Transverse colon (tissue), 4 donors: Measurements from ENCODE around the gene REM2. TPM values are rescaled to one million over a fixed set of nuclear protein-coding genes. Genes with fewer than 3 reads are reported as not detected.

Experiments used
- DNase-seq: peaks from one replicate; pipeline ENCODE4 v3.0.0-alpha.2; 2019
- H3K27ac ChIP-seq, 4 donors: fragments of 200-600 bp; sonication (generic); 2 replicates each; pipeline ENCODE4 v1.5.1; 2016 to 2018; ENCODE audit warnings: inconsistent platforms in 4 of 4
- H3K27me3 ChIP-seq: fragments of 200-600 bp; sonication (generic); 2 replicates; pipeline ENCODE4 v1.5.1; 2017; ENCODE audit warnings: inconsistent platforms
- H3K36me3 ChIP-seq, 4 donors: fragments of 200-600 bp; sonication (generic); 2 replicates each; pipeline ENCODE4 v1.5.1; 2017 to 2019; ENCODE audit warnings: inconsistent platforms in 4 of 4
- H3K4me1 ChIP-seq, 4 donors: fragments of 200-600 bp; sonication (generic); 2 replicates each; pipeline ENCODE4 v1.5.1; 2017 to 2020; ENCODE audit warnings: inconsistent platforms in 4 of 4
- H3K4me3 ChIP-seq, 4 donors: fragments of 200-600 bp; sonication (generic); 1 replicate in 1 of 4; 2 replicates in 3 of 4; pipeline versions ENCODE4 v1.5.1 to v1.6.1; 2017 to 2019; ENCODE audit warnings: inconsistent platforms in 4 of 4
- H3K9me3 ChIP-seq, 2 donors: fragments of 200-600 bp; sonication (generic); 2 replicates each; pipeline ENCODE4 v1.5.1; 2017 to 2019; ENCODE audit warnings: inconsistent platforms in 2 of 2
- EP300 ChIP-seq: sonication (generic); formaldehyde crosslinking; IDR thresholded peaks from one replicate; pipeline ENCODE4 v1.6.1; 2017; ENCODE audit warnings: antibody characterized with exemption, low read depth
- POLR2A ChIP-seq: fragments of 450-650 bp; IDR thresholded peaks from one replicate; pipeline ENCODE4 v1.6.1; 2016; ENCODE audit warnings: antibody characterized with exemption, mild to moderate bottlenecking, moderate library complexity
- POLR2AphosphoS5 ChIP-seq, 3 donors: sonication (generic); formaldehyde crosslinking; IDR thresholded peaks; one replicate each; pipeline ENCODE4 v1.6.1; 2016; ENCODE audit warnings: antibody characterized with exemption in 3 of 3
- WGBS, 2 donors: methylation state at CpG; one replicate each; pipeline ENCODE4 v1.1.5; 2018; ENCODE audit warnings: low coverage in 1 of 2; 5-methylcytosine and 5-hydroxymethylcytosine counted together
- in situ Hi-C, 4 donors: fragments of 200-750 bp; cut with MboI; loops; one replicate each; pipeline versions ENCODE4 v1.15.0 to v1.15.1; 2017; ENCODE audit warnings: low sequenced_read_pairs in 3 of 4, low pct_ligation_motif_present in 1 of 4, low pct_unique_long_range_greater_than_20kb in 1 of 4
- intact Hi-C: fragments of 100-400 bp; cut with DNase I; formaldehyde crosslinking; loops from one replicate; pipeline ENCODE4 v1.15.1; 2023; ENCODE audit warnings: low total_unique reads
- total RNA-seq, 4 donors: library from RNA; depleted of rRNA; stranded (reverse); fragments of >200 nt; gene quantifications; one replicate each; pipeline ENCODE4 v1.1.0, GENCODE V29; 2016
- TF ChIP-seq, protein P1 (sequence below), 5 experiments: fragments of 200-600 bp in 3 of 5; fragments of 450-650 bp in 2 of 5; sonication (generic) in 3 of 5; IDR thresholded peaks; 1 replicate in 2 of 5; 2 replicates in 3 of 5; pipeline ENCODE4 v1.5.1; 2016 to 2017; ENCODE audit warnings: antibody characterized with exemption in 5 of 5, inconsistent platforms in 3 of 5, mild to moderate bottlenecking in 2 of 5, moderate library complexity in 1 of 5

REM2 gene, protein sequence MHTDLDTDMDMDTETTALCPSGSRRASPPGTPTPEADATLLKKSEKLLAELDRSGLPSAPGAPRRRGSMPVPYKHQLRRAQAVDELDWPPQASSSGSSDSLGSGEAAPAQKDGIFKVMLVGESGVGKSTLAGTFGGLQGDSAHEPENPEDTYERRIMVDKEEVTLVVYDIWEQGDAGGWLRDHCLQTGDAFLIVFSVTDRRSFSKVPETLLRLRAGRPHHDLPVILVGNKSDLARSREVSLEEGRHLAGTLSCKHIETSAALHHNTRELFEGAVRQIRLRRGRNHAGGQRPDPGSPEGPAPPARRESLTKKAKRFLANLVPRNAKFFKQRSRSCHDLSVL
- 1 to 10 TPM in 2 of 4 donors, under 1 TPM in 1, not detected in 1; 0.27 to 5.2 (median 2.1) TPM for total RNA-seq

DNA sequence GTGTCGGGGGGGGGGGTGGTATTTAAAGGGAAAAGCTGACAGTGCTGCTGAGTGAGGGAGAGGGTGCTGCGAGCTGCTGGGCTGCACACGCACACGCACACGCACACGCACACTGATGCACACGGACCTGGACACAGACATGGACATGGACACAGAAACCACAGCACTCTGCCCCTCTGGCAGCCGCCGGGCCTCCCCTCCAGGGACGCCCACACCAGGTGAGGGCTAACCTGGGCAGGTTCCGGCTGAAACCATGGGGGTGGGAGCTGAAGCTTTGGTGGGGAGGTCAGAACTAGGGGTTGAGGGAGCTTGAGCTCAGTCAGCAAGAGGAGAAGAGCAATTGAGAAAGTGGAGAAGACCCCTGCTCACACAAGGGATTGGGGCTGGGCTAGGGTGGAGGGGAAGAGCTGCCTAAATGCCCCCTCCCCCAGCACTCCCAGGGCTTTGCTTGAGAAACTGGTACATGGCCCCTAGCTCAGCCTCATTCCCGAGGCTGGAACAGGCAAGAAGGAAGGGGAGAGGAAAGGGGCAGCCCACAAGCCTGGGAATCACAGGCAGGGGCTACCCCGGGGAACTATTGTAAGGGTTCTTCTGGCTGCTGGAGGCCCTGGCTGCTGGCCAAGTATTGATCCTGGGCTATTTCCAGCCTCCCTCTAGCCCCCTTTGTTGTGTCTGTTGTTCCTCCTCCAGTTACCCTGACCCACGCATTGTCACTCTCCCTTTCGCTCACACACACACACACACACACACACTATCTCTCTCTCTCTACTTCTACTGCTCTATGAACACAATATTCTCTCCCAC lies at the start of gene REM2:
REM2 (plus strand) TSS at position 50 of the 804 bp plus-strand sequence; CDS start at position 116, 66 bp downstream.
- no peaks in the 10 kb centered on the region for H3K27me3 ChIP-seq
- H3K4me1 ChIP-seq: peaks cover 13 to 41% (median 15%) of the 10 kb centered on the region in 4 donors
- DNase-seq: no peak
- 29 to 90% methylated on average over 2 to 15 of the region's 15 CpGs for WGBS, 2 donors
- H3K4me3 ChIP-seq: no peak within 1 kb of the TSS
- in situ Hi-C loops: no loop called here
- intact Hi-C loops: no loop called here
- H3K9me3 ChIP-seq: no peaks in the 10 kb centered on the region
- H3K36me3 ChIP-seq: peaks cover 0 to 3% (median under 1%) of the 10 kb centered on the region in 4 donors
- no peak for TF ChIP-seq EP300
- TF ChIP-seq, protein P1, sequence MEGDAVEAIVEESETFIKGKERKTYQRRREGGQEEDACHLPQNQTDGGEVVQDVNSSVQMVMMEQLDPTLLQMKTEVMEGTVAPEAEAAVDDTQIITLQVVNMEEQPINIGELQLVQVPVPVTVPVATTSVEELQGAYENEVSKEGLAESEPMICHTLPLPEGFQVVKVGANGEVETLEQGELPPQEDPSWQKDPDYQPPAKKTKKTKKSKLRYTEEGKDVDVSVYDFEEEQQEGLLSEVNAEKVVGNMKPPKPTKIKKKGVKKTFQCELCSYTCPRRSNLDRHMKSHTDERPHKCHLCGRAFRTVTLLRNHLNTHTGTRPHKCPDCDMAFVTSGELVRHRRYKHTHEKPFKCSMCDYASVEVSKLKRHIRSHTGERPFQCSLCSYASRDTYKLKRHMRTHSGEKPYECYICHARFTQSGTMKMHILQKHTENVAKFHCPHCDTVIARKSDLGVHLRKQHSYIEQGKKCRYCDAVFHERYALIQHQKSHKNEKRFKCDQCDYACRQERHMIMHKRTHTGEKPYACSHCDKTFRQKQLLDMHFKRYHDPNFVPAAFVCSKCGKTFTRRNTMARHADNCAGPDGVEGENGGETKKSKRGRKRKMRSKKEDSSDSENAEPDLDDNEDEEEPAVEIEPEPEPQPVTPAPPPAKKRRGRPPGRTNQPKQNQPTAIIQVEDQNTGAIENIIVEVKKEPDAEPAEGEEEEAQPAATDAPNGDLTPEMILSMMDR (IDR thresholded peaks at IDR 0.05): no peak
- TF ChIP-seq POLR2A: no peak
- TF ChIP-seq POLR2AphosphoS5 (IDR thresholded peaks at IDR 0.05): peak in 1 of 3 donors; percentile 7
- H3K27ac ChIP-seq: no peak within 1 kb of the TSS

DNA sequence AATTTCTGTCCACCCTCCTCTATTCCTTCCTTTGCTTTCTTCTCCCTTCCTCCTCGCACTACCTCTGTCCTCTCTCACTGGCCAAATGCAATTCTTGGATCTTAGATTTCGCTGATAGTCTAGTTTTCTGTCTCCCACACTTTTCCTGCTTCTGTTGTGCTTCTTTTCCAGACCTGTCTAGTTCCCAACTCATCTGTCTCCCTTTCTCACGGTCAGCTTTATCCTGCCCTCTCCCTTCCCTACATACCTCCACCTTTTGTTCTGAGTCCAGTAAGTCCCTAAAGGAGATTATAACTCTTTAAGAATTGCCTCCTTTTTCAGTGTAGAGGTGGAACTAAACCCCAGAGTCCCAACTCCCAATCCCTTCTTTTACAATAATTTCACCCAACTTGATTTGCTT lies 47.5 kb upstream of the REM2 start:
- H3K9me3 ChIP-seq: no peaks in the 10 kb centered on the region
- in situ Hi-C loops (loop anchor here in 1 of 4 donors (25.0 kb wide), 1 partner anchor 248 kb away; the partner anchor contains the start of genes ABHD4 and DAD1), intact Hi-C loops (no loop called here)
- TF ChIP-seq EP300: no peak
- TF ChIP-seq, protein P1 (IDR thresholded peaks at IDR 0.05): no peak
- no peak for TF ChIP-seq POLR2A
- no peak for TF ChIP-seq POLR2AphosphoS5 (IDR thresholded peaks at IDR 0.05)
- no peaks in the 10 kb centered on the region for H3K27me3 ChIP-seq
- WGBS, 2 donors: 71 to 88% methylated on average over 3 of the region's 3 CpGs
- H3K36me3 ChIP-seq: peaks cover 0 to 5% (median 2%) of the 10 kb centered on the region in 4 donors
- H3K4me1 ChIP-seq: peaks cover 8 to 40% (median 26%) of the 10 kb centered on the region in 4 donors
- no peak for DNase-seq
- H3K4me3 ChIP-seq: no peak overlapping the region
- peak overlapping the region; percentile 94 to 98 (median 96) for H3K27ac ChIP-seq

DNA sequence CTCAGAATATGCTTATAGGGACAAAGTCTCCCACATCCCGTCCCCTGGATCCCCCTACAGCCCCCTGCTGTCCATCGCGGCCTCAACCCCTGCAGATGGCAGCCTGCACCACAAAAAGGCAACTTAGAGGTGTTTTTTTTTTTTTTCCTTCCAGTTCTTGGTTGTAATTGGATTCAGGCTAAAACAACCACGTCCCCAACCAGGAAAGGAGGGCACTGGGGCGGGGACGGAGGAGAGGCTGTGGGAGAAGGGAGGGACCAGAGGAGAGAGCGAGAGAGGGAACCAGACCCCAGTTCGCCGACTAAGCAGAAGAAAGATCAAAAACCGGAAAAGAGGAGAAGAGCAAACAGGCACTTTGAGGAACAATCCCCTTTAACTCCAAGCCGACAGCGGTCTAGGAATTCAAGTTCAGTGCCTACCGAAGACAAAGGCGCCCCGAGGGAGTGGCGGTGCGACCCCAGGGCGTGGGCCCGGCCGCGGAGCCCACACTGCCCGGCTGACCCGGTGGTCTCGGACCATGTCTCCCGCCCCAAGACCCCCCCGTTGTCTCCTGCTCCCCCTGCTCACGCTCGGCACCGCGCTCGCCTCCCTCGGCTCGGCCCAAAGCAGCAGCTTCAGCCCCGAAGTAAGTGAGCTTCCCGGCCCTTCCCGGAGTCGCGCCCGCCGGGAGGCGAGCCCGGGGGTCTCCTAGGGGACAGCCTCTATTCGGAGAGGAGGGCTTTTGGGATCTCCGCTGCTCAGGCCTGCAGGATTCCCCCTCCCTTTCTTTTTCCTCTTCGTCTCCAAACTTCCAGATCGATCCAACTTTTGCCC lies 46.5 kb upstream of the REM2 start, which contains the start of gene MMP14:
MMP14 (plus strand) TSS at position 285 of the 813 bp plus-strand sequence; CDS start at position 518, 233 bp downstream.
- peak within 1 kb of the TSS; percentile 80 to 98 (median 90) for H3K4me3 ChIP-seq
- no peaks in the 10 kb centered on the region for H3K9me3 ChIP-seq
- H3K4me1 ChIP-seq: peaks cover 10 to 42% (median 24%) of the 10 kb centered on the region in 4 donors
- peaks cover 0 to 5% (median 2%) of the 10 kb centered on the region in 4 donors for H3K36me3 ChIP-seq
- 5 to 10% methylated on average over 5 to 46 of the region's 46 CpGs for WGBS, 2 donors
- peak; percentile 79 for DNase-seq
- H3K27me3 ChIP-seq: no peaks in the 10 kb centered on the region
- TF ChIP-seq EP300: no peak
- TF ChIP-seq, protein P1 (IDR thresholded peaks at IDR 0.05): peak in 4 of 5 experiments; percentile 25 to 30 (median 28)
- TF ChIP-seq POLR2AphosphoS5 (IDR thresholded peaks at IDR 0.05): peak; percentile 68 to 85 (median 83)
- peak; percentile 64 for TF ChIP-seq POLR2A
- in situ Hi-C loops (loop anchor here in 1 of 4 donors (25.0 kb wide), 1 partner anchor 249 kb away; the partner anchor contains the start of genes ABHD4 and DAD1), intact Hi-C loops (loop anchor here (2.0 kb wide), 1 partner anchor 16 kb away; no protein-coding TSS in a partner anchor)
- peak within 1 kb of the TSS; percentile 94 to 98 (median 96) for H3K27ac ChIP-seq
